Activated naive CD8-positive, alpha-beta T cell (primary cell): ENCODE data around the gene GNB1.
"Not testable (repeated sequence)": the region's sequence is repeated elsewhere in the genome, so short reads cannot be mapped to it uniquely, and the experiment has no call there.

Source experiments
- H3K27ac Mint-ChIP-seq: one replicate; pipeline ENCODE4 v1.8.0; 2021; ENCODE audit warnings: mixed read lengths
- H3K27me3 Mint-ChIP-seq: one replicate; pipeline ENCODE4 v1.8.0; 2021; ENCODE audit warnings: mixed read lengths
- H3K36me3 Mint-ChIP-seq: one replicate; pipeline ENCODE4 v1.8.0; 2021; ENCODE audit warnings: mixed read lengths
- H3K4me1 Mint-ChIP-seq: one replicate; pipeline ENCODE4 v1.8.0; 2021; ENCODE audit warnings: low read depth, mixed read lengths
- H3K4me3 Mint-ChIP-seq: one replicate; pipeline ENCODE4 v1.8.0; 2021; ENCODE audit warnings: mild to moderate bottlenecking, mixed read lengths
- H3K9me3 Mint-ChIP-seq: one replicate; pipeline ENCODE4 v1.8.0; 2021; ENCODE audit warnings: low read depth, mixed read lengths

The GNB1 gene

DNA sequence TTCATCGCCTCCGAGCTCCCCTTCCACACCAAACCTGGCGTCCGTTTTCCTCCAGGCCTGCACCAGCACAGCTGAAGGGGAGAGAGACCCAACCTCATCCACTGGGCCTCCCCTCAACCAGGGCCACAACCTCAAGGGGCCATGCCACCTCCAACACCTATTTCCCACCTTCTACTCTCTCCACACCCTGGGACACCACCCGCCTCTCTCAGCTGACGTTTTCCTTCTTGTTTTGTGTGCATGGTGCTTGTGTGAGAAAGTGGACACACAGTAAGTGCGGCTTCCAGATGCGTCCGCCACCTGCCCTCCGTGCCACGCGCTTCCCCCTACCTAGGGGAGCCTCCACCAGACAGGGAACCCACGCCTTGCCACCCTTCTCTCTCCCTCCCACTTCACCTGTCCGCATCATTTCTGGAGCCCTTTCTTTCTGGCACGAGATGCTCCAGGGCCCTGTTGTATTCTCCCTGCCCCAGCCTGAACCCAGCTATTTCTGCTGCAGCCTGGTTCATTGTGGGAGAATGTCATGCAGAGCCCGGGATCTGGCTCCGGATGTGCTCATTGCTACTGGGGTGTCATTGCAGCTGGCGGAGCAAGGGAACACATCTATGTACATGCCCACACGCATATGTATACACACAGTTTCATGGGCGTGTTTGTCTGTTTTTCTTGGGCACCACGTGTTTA, 1.3 kb upstream of the GNB1 start:
- Mint-ChIP-seq H3K27ac (peak overlapping the region; percentile 98), H3K36me3 (peaks cover 4% of the 10 kb centered on the region), H3K4me1 (peaks cover 53% of the 10 kb centered on the region), H3K9me3 (no peaks in the 10 kb centered on the region), H3K4me3 (peak overlapping the region; percentile 96), H3K27me3 (no peaks in the 10 kb centered on the region)

DNA sequence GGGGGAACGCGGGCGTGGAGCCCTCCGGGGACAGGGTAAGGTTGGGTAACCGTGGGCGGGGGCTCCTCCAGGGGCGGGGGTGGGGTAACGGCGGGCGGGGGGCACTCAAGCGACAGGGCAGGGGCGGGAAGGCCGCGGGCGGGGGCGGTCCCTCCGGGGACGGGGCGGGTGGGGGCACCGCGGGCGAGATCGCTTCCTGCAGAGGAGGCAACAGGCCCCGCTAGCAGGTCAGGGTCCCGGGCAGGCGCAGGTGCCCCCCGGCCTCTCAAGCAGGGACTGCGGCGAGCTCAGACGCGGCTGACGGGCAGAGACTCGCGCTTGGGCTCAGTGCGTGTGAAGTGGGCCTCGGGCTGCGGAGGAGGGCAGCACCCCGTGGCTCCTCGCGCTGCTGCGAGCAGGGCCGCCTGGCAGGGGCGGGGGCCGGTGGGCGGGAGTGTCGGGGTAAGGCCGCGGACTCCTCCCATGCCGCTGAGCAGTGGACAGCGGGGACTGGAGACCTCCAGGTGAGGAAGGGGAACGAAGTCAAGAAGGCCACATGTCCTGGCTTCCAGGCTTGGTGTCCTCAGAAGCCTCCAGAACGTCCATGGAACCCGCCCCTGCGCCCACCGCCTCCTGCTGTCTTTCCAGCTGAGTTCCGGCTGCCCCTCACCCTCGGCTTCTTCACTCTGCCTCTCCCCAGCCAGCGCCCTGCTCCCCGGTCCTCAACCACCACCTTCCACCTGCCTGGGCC, 627 bp upstream of the GNB1 start:
- peaks cover 58% of the 10 kb centered on the region for H3K4me1 Mint-ChIP-seq
- H3K4me3 Mint-ChIP-seq = peak overlapping the region; percentile 96
- H3K27ac Mint-ChIP-seq = peak overlapping the region; percentile 98
- no peaks in the 10 kb centered on the region for H3K27me3 Mint-ChIP-seq
- no peaks in the 10 kb centered on the region for H3K9me3 Mint-ChIP-seq
- peaks cover 4% of the 10 kb centered on the region for H3K36me3 Mint-ChIP-seq

DNA sequence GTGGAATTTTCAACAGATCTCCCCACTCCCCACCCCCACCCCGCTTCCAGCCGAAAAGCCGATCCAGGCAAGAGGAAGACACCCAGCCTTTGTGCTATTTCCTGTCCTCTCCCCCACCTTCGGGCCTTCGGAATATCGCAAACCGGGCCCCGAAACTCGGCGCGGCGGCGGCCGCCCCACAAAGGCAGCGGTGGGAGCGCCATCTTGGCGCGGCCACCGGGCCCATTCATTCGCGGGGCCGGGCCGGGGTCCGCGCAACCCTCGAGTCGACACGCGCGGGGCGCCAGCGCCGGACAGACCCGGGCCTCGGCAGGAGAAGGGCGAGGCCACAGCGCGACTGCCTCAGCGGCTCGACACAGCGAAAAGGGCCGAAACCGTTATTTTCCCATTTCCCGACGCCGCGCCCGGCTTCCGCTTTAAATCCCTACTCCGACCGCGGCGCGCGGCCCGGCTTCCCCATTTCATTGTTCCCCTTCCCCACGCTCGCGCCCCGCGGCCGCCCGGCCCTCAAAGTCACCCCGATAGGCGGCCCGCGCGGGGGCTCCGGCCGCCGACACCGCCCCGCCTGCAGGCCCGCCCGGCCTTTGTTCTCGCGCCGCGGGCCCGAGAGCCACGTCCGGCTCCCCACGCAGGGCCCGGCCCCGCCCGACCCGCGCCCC, 911 bp downstream of the GNB1 start:
- Mint-ChIP-seq H3K4me1 (peaks cover 53% of the 10 kb centered on the region), H3K27ac (peak overlapping the region; percentile 56), H3K36me3 (peaks cover 4% of the 10 kb centered on the region), H3K4me3 (peak overlapping the region; percentile 87), H3K27me3 (no peaks in the 10 kb centered on the region), H3K9me3 (no peaks in the 10 kb centered on the region)

DNA sequence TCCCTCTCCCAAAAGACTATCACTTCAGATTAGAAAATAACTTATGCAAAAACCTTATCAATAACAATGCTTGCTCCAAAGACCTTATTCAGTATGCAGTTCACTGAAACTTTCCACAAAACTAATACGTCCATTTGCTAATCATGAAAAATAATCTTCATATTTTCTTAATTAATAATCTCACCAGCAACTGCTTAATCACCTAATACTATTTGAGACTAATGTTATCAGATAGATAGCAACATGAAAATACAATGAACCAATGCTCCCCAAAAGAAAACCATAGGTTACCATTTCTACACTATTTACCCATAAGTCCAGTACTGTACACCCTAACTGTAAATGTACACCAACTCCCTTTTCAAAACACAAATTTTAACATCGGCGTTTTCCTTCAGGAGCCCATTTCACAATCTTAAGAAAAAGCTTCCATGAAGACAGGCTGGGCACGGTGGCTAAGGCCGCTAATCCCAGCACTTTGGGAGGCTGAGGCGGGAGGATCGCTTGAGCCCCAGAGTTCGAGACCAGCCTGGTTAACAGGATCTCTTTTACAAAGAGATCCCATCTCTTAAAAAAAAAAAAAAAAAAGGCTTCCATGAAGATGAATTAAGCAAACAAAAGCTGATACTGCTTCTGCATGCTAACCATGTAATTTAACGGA, 1.7 kb downstream of the GNB1 start:
- H3K27me3 Mint-ChIP-seq = no peaks in the 10 kb centered on the region
- peaks cover 52% of the 10 kb centered on the region for H3K4me1 Mint-ChIP-seq
- peaks cover 4% of the 10 kb centered on the region for H3K36me3 Mint-ChIP-seq
- peak overlapping the region; percentile 87 for H3K4me3 Mint-ChIP-seq
- H3K27ac Mint-ChIP-seq = peak overlapping the region; percentile 56
- H3K9me3 Mint-ChIP-seq = no peaks in the 10 kb centered on the region

DNA sequence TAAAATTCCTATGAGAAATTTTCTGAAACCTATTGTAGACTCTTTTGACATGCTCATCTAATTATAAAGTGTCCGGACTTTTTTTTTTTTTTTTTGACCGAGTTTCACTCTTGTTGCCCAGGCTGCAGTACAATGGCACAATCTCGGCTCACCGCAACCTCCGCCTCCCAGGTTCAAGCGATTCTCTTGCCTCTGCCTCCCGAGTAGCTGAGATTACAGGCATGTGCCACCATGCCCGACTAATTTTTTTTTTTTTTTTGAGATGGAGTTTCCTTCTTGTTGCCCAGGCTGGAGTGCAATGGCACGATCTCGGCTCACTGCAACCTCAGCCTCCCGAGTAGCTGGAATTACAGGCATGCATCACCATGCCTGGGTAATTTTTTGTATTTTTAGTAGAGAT, 7.0 kb downstream of the GNB1 start:
- not testable (repeated sequence) for H3K27me3 Mint-ChIP-seq, H3K36me3 Mint-ChIP-seq, H3K9me3 Mint-ChIP-seq, H3K27ac Mint-ChIP-seq
- Mint-ChIP-seq H3K4me1 (peaks cover 74% of the 10 kb centered on the region), H3K4me3 (peak overlapping the region; percentile 42)

DNA sequence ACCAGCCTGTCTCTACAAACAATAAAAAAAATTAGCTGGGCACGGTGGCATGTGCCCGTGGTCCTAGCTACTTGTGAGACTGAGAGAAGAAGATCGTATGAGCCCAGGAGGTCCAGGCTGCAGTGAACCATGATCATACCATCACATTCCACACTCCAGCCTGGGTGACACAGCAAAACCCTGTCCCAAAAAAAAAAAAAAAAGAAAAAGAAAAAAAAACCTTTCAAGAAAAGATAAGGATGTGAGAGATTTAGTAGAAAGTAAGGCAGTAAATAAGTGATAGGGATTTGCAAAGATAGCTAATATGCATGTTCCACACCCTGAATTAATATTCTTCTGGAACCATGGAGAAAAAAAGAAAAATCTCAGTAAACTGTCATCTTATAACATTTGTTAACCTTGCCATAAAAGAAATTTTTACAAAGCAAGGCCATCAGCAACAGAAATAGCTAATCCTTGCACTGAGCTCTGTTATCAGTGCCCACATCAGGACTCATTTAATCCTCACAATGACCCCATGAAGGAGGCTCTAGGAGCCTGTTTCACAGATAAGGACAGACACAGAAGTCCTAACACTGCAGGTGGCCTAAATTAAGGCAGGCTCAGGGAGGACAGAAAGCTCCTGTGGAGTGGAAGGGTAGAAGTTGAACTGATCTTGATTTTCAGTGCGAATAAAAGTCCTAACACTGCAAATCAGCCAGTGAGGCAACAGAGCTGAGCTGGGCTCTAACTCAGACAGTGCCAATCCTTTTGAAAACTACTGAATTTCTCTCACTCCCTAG, 7.6 kb downstream of the GNB1 start:
- no peaks in the 10 kb centered on the region for H3K9me3 Mint-ChIP-seq
- H3K27ac Mint-ChIP-seq = peak overlapping the region; percentile 22
- no peaks in the 10 kb centered on the region for H3K27me3 Mint-ChIP-seq
- peaks cover 4% of the 10 kb centered on the region for H3K36me3 Mint-ChIP-seq
- H3K4me3 Mint-ChIP-seq = peak overlapping the region; percentile 51
- peaks cover 74% of the 10 kb centered on the region for H3K4me1 Mint-ChIP-seq

DNA sequence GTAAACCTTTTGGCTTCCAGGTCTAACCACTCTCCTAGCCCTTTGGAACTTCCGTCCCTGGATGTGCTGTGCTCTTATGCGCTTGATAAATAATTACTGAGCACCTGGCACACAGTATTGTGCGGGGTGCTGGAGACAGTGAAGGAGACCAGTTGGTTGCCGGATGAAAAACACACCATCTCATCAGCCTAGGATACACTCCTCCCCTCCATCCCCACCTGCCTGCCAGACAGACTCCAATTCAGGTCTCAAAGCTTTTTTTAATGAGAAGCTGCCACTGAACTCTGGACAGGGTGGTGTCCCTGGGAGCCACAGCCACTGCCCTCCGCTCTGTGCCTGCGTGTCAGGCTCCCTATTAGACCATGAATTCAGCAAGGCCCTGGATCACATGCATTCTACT, 9.2 kb downstream of the GNB1 start:
- Mint-ChIP-seq H3K9me3 (no peaks in the 10 kb centered on the region), H3K27me3 (no peaks in the 10 kb centered on the region), H3K4me1 (peaks cover 70% of the 10 kb centered on the region), H3K4me3 (no peak overlapping the region), H3K27ac (peak overlapping the region; percentile 29), H3K36me3 (peaks cover 4% of the 10 kb centered on the region)

DNA sequence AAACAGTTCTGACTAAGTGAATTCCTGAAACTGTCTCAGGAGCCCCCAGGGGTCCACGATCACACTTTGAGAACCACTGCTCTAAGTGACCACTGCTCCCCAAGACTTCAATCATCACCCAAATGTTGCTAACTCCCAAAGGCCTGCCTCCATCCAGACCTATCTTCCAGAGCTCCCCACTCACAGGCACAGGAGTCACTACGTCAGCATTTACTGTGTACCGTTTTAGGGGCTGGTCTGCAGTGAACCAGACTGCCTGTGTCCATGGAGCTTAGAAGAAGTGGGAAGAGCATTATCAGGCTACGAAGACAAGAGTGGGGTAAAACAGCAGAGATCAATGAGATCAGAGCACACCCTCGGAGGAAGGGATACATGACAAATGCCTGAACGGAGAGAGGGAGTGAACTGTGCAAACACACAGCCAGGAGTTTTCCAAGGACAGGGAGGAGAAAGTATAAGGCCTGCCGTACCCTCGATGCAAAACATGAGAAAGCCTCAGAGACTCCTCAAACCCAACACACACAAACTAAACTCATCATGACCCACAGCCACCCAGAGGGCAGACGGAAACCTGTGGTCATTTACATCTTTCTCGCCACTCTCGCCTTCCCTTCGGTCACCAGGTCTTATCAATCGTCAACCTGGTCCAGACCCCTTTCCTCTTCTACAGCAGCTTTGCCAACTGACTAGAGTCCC, 10.1 kb downstream of the GNB1 start:
- no peaks in the 10 kb centered on the region for H3K27me3 Mint-ChIP-seq
- peak overlapping the region; percentile 29 for H3K27ac Mint-ChIP-seq
- H3K36me3 Mint-ChIP-seq = peaks cover 7% of the 10 kb centered on the region
- H3K4me1 Mint-ChIP-seq = peaks cover 74% of the 10 kb centered on the region
- H3K9me3 Mint-ChIP-seq = no peaks in the 10 kb centered on the region
- no peak overlapping the region for H3K4me3 Mint-ChIP-seq

DNA sequence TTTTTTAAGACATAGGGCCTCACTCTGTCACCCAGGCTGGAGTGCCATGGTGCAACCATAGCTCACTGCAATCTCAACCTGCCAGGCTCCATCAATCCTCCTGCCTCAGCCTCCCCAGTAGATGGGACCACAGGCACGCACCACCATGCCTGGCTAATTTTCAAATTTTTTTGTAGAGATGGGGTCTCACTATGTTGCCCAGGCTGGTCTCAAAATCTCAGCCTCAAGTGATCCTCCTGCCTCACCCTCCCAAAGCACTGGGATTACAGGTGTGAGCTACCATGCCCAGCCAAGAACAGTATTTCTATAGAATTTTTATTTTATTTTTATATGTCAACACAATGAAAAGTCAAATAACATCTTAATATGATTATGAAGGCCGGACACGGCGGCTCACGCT, 10.9 kb downstream of the GNB1 start:
- Mint-ChIP-seq H3K4me3 (no peak overlapping the region), H3K27ac (no peak overlapping the region), H3K9me3 (no peaks in the 10 kb centered on the region), H3K4me1 (peaks cover 82% of the 10 kb centered on the region), H3K27me3 (no peaks in the 10 kb centered on the region), H3K36me3 (peaks cover 9% of the 10 kb centered on the region)

DNA sequence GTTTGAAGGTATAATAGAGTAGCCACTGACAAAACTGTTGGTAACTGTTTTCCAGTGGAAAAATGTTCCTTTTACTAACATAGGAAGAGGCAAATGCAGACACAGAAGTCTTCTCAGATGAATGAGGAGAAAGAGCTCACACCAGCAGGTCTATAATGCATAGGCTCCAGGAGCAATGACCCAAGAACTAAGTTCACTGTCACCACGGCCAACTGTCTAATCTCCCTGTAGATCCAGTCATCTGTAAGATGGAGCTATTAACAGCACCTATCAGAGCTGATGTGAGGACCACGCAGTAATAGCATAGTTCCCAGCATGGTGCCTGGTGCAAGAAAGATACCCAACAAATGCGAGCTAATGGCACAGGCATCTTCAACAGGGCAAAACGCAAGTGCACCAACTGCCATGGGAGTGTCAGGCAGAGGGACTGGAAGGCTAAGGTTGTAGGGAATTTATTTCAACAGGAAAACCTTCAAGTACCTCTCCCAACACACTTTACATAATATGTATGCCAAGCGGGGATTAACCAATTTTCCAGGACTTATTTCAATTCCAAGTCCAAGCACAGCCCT, 12.9 kb downstream of the GNB1 start:
- Mint-ChIP-seq H3K9me3 (no peaks in the 10 kb centered on the region), H3K36me3 (peaks cover 9% of the 10 kb centered on the region), H3K4me3 (peak overlapping the region; percentile 3), H3K27me3 (no peaks in the 10 kb centered on the region), H3K4me1 (peaks cover 76% of the 10 kb centered on the region), H3K27ac (peak overlapping the region; percentile 25)

DNA sequence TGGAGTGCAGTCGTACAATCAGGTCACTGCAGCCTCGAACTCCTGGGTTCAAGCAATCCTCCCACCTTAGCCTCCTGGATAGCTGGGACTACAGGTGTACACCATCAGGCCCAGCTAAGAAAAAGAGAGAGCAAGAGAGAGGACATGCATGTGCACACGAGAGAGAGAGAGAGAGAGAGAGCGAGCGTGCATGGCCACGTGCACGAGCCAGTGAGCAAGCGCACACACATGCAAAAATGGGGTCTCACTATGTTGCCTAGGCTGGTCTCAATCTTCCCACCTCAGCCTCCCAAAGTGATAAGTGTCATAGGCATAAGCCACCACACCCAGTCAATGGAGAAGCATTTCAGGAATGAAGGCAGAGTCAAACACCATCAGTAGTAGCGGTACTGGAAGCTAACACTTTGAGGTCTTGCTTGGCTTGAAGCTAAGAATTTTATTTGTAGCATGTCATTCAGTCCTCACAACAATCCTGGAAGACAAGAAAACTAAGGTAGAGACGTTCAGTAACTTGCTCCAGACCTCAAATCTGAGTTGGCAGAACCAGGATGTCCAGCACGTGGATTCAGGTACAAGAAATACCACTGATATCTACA, 14.5 kb downstream of the GNB1 start:
- H3K27me3 Mint-ChIP-seq = no peaks in the 10 kb centered on the region
- H3K4me1 Mint-ChIP-seq = peaks cover 78% of the 10 kb centered on the region
- peak overlapping the region; percentile 91 for H3K27ac Mint-ChIP-seq
- H3K36me3 Mint-ChIP-seq = peaks cover 11% of the 10 kb centered on the region
- no peaks in the 10 kb centered on the region for H3K9me3 Mint-ChIP-seq
- H3K4me3 Mint-ChIP-seq = peak overlapping the region; percentile 64

DNA sequence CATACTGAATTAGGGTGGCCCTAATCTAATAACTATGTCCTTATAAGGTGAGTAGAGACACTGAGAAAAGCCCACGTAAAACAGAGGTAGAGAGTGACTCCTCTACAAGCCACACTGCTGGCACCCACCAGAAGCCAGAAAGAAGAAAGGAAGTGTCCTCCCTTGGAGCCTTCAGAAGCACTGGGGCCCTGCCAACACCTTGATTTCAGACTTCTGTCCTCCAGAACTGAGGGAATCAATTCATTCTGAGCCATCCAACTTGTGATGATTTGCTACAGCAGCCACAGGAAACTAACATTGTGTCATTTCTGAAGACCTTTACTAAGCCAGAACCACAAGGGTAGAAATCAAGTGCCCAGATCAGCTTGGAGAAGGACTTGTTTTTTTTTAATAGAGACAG, 15.0 kb downstream of the GNB1 start:
- H3K4me3 Mint-ChIP-seq = peak overlapping the region; percentile 64
- peaks cover 11% of the 10 kb centered on the region for H3K36me3 Mint-ChIP-seq
- no peaks in the 10 kb centered on the region for H3K9me3 Mint-ChIP-seq
- peak overlapping the region; percentile 91 for H3K27ac Mint-ChIP-seq
- H3K4me1 Mint-ChIP-seq = peaks cover 78% of the 10 kb centered on the region
- H3K27me3 Mint-ChIP-seq = no peaks in the 10 kb centered on the region

DNA sequence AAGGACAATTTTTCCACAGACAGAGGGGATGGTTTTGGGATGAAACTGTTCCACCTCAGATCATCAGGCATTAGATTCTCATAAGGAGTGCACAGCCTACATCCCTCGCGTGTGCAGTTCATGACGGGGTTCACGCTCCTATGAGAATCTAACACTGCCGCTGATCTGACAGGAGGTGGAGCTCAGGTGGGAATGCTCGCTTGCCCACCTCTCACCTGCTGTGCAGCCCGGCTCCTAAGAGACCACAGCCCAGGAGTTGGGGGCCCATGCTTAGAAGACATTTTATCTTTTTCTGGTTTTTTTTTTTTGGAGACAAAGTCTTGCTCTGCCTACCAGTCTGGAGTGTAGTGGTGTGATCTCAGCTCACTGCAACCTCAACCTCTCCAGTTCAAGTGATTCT, 16.0 kb downstream of the GNB1 start:
- no peaks in the 10 kb centered on the region for H3K9me3 Mint-ChIP-seq
- peaks cover 79% of the 10 kb centered on the region for H3K4me1 Mint-ChIP-seq
- H3K36me3 Mint-ChIP-seq = peaks cover 11% of the 10 kb centered on the region
- H3K4me3 Mint-ChIP-seq = no peak overlapping the region
- H3K27me3 Mint-ChIP-seq = no peaks in the 10 kb centered on the region
- no peak overlapping the region for H3K27ac Mint-ChIP-seq
